SK-N-SH (cell line): Measurements from ENCODE around the gene ADTRP. TPM values are rescaled to one million over a fixed set of nuclear protein-coding genes. Genes with fewer than 3 reads are reported as not detected.
"Not testable (repeated sequence)": the region's sequence is repeated elsewhere in the genome, so short reads cannot be mapped to it uniquely, and the experiment has no call there.

Experiments
- CTCF ChIA-PET: fragments of 300-600, 350-600 bp; formaldehyde crosslinking; extraction: SDS; loops from one replicate; lab custom pipeline; 2021; lab: Yijun Ruan, JAX
- POLR2A ChIA-PET: fragments of 350-600 bp; sonication (Branson Sonifier 250); formaldehyde crosslinking; extraction: SDS; loops from one replicate; lab custom pipeline; 2020; ENCODE audit warnings: antibody characterized with exemption, inconsistent platforms; lab: Yijun Ruan, JAX
- DNase-seq: peaks from one replicate; pipeline ENCODE4 v3.0.0; 2012
- H2AFZ ChIP-seq: fragments of 200-600 bp; sonication (generic); 2 replicates; pipeline ENCODE4 v1.8.1; 2016; ENCODE audit warnings: antibody characterized with exemption, mild to moderate bottlenecking, low read depth
- H3F3A ChIP-seq: fragments of 200-600 bp; sonication (generic); replicated peaks from 2 replicates; pipeline ENCODE3; 2016; ENCODE audit warnings: antibody characterized with exemption, mild to moderate bottlenecking; ENCODE audit not compliant: insufficient read depth
- H3K27ac ChIP-seq, 2 experiments: fragments of 200-500 bp in 1 of 2; fragments of 200-600 bp in 1 of 2; sonication (Bioruptor generic) in 1 of 2; sonication (generic), shearing (Covaris generic) in 1 of 2; 2 replicates each; pipeline versions ENCODE4 v1.5.1 to v1.6.1; 2014 to 2016; ENCODE audit warnings: low read depth in 2 of 2, inconsistent platforms in 1 of 2, low read length in 1 of 2, mild to moderate bottlenecking in 1 of 2, mixed read lengths in 1 of 2
- H3K27me3 ChIP-seq: fragments of 200-600 bp; sonication (generic), shearing (Covaris generic); 2 replicates; pipeline ENCODE4 v1.6.1; 2016; ENCODE audit warnings: mixed run types; ENCODE audit not compliant: insufficient read depth
- H3K36me3 ChIP-seq, 2 experiments: fragments of 200-500 bp in 1 of 2; fragments of 200-600 bp in 1 of 2; sonication (Bioruptor generic) in 1 of 2; sonication (generic) in 1 of 2; replicated peaks in 1 of 2; 2 replicates each; pipeline versions ENCODE3 to v1.5.1; 2014 to 2016; ENCODE audit warnings: low read length in 1 of 2, mild to moderate bottlenecking in 1 of 2; ENCODE audit not compliant: insufficient read depth in 2 of 2, control insufficient read depth in 1 of 2
- H3K4me1 ChIP-seq, 2 experiments: fragments of 200-500 bp in 1 of 2; fragments of 200-600 bp in 1 of 2; sonication (Bioruptor generic) in 1 of 2; sonication (generic), shearing (Covaris generic) in 1 of 2; 2 replicates each; pipeline versions ENCODE4 v1.5.1 to v1.6.1; 2014 to 2016; ENCODE audit warnings: low read depth in 1 of 2, low read length in 1 of 2, mixed run types in 1 of 2; ENCODE audit not compliant: insufficient read depth in 2 of 2, control insufficient read depth in 1 of 2
- H3K4me2 ChIP-seq: fragments of 200-600 bp; sonication (generic), shearing (Covaris generic); 2 replicates; pipeline ENCODE4 v1.6.1; 2017; ENCODE audit warnings: mixed run types
- H3K4me3 ChIP-seq, 2 experiments: fragments of 200-500 bp in 1 of 2; fragments of 200-600 bp in 1 of 2; sonication (Bioruptor generic) in 1 of 2; sonication (generic), shearing (Covaris generic) in 1 of 2; 2 replicates each; pipeline versions ENCODE4 v1.5.1 to v1.8.1; 2014 to 2016; ENCODE audit warnings: low read depth in 2 of 2, inconsistent platforms in 1 of 2, low read length in 1 of 2, mild to moderate bottlenecking in 1 of 2, mixed read lengths in 1 of 2, moderate library complexity in 1 of 2
- H3K79me2 ChIP-seq: fragments of 200-600 bp; sonication (generic); 2 replicates; pipeline ENCODE4 v1.8.1; 2017; ENCODE audit warnings: mild to moderate bottlenecking; ENCODE audit not compliant: insufficient read depth
- H3K9ac ChIP-seq: fragments of 200-600 bp; sonication (generic); 2 replicates; pipeline ENCODE4 v1.6.1; 2017; ENCODE audit warnings: mixed run types
- H3K9me2 ChIP-seq: fragments of 200-600 bp; sonication (generic); 2 replicates; pipeline ENCODE4 v1.6.1; 2017; ENCODE audit warnings: mixed run types
- H3K9me3 ChIP-seq: fragments of 200-600 bp; sonication (generic); 2 replicates; pipeline ENCODE4 v1.6.1; 2017; ENCODE audit warnings: mixed run types, mild to moderate bottlenecking, moderate library complexity
- H4K20me1 ChIP-seq: fragments of 200-600 bp; sonication (generic); 2 replicates; pipeline ENCODE4 v1.6.1; 2017; ENCODE audit warnings: mild to moderate bottlenecking, mixed run types; ENCODE audit not compliant: insufficient read depth
- CTCF ChIP-seq: fragments of 200-600 bp; sonication (generic); IDR thresholded peaks from 2 replicates; pipeline ENCODE4 v1.6.1; 2017; ENCODE audit warnings: antibody characterized with exemption, mild to moderate bottlenecking, moderate library complexity
- EP300 ChIP-seq, 2 experiments: IDR thresholded peaks; 2 replicates each; pipeline versions ENCODE4 v1.4.0 to v1.6.1; 2012; ENCODE audit warnings: borderline replicate concordance in 1 of 2, low read depth in 1 of 2, low read length in 1 of 2
- EZH2phosphoT487 ChIP-seq: fragments of 200-600 bp; sonication (generic); IDR thresholded peaks from 2 replicates; pipeline ENCODE4 v1.6.1; 2017; ENCODE audit warnings: low read depth, mixed run types, mild to moderate bottlenecking, antibody characterized with exemption, moderate library complexity, borderline replicate concordance
- FOXJ3 ChIP-seq: sonication (generic); formaldehyde crosslinking; IDR thresholded peaks from 2 replicates; pipeline ENCODE4 v1.5.1; 2020; ENCODE audit warnings: mild to moderate bottlenecking, missing genetic modification reagents
- GABPA ChIP-seq: IDR thresholded peaks from 2 replicates; pipeline ENCODE4 v1.4.0; 2012; ENCODE audit warnings: low read depth, mild to moderate bottlenecking
- GATA2 ChIP-seq: sonication (generic); formaldehyde crosslinking; IDR thresholded peaks from 2 replicates; pipeline ENCODE4 v1.5.0; 2020; ENCODE audit warnings: mild to moderate bottlenecking, missing genetic modification reagents
- IRF3 ChIP-seq: fragments of 150-350 bp; IDR thresholded peaks from 2 replicates; pipeline ENCODE4 v1.6.1; 2016; ENCODE audit warnings: mild to moderate bottlenecking, low read depth, low read length
- JUND ChIP-seq: IDR thresholded peaks from 2 replicates; pipeline ENCODE4 v1.4.0; 2012
- POLR2AphosphoS5 ChIP-seq: IDR thresholded peaks from 2 replicates; pipeline ENCODE4 v1.6.1; 2012; ENCODE audit warnings: low read depth, low read length
- RXRA ChIP-seq: IDR thresholded peaks from 2 replicates; pipeline ENCODE4 v1.4.0; 2012; ENCODE audit warnings: low read depth, mild to moderate bottlenecking, borderline replicate concordance
- SIN3A ChIP-seq: IDR thresholded peaks from 2 replicates; pipeline ENCODE4 v1.6.1; 2012; ENCODE audit warnings: low read depth, mild to moderate bottlenecking, low read length, moderate library complexity, borderline replicate concordance
- SMC3 ChIP-seq: IDR thresholded peaks from 2 replicates; pipeline ENCODE4 v1.6.1; 2012; ENCODE audit warnings: low read depth, low read length, improper control_type of control experiment
- TAF1 ChIP-seq: IDR thresholded peaks from 2 replicates; pipeline ENCODE4 v1.6.1; 2012; ENCODE audit warnings: low read depth, mild to moderate bottlenecking, low read length, moderate library complexity, borderline replicate concordance
- TCF12 ChIP-seq: IDR thresholded peaks from 2 replicates; pipeline ENCODE4 v1.4.0; 2012
- TEAD4 ChIP-seq: IDR thresholded peaks from 2 replicates; pipeline ENCODE4 v1.4.0; 2012; ENCODE audit warnings: mild to moderate bottlenecking, borderline replicate concordance; ENCODE audit not compliant: insufficient read depth
- YY1 ChIP-seq: IDR thresholded peaks from 2 replicates; pipeline ENCODE4 v1.4.0; 2012; ENCODE audit warnings: low read depth, mild to moderate bottlenecking
- WGBS: methylation state at CpG from one replicate; pipeline ENCODE4 v1.1.6; 2017; ENCODE audit warnings: low lambda C conversion rate; 5-methylcytosine and 5-hydroxymethylcytosine counted together
- polyA plus RNA-seq, 3 experiments: library from polyadenylated mRNA; depleted of rRNA; stranded (reverse); fragments of >200 nt; gene quantifications; 2 replicates each; pipeline ENCODE4 v1.2.3, GENCODE V29; 2012
- TF ChIP-seq, protein P1 (sequence below): IDR thresholded peaks from 2 replicates; pipeline ENCODE4 v1.4.0; 2012; ENCODE audit warnings: low read depth, borderline replicate concordance

ADTRP gene
- polyA plus RNA-seq, 1 of the 3 experiments (the other 2 are of a cell fraction): 0.84 TPM

DNA sequence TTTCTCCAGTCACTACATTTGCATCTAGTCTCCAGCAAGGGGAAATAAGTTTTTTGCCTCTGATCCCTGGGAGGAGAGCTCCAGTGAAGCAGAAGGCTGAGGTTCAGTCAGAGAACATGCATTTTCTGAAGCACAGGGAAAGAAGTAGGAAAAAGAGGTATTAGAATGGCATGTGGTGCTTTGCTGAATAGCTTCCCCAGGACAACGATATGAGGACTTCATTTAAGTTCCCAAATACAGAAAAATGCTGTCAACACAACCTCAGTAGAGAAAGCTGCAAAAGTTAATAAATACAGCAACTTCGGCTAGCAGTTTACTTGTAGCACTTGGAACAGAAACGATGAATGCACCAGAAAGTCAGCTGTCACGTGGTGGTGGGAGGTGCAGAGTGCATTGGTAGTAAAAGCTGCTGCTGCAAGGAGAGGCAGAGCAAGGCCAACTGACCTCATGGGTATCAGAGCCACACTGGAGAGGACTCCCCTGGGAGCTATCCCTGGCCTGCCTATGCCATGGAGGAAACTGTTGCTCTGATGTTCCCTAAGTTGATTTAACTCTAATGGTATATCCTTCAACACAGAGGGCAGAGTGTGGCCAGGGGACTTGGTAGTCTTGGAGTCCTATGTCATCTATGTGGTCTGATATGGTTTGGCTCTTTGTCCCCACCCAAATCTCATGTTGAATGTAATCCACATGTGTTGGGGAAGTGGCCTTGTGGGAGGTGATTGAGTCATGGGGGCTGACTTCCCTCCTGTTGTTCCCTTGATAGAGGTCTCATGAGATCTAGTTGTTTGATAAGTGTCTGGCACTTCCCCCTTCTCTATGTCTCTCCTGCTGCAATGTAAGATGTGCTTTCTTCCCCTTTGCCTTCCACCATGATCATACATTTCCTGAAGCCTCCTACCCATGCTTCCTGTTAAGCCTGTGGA, 85.9 kb downstream of the ADTRP start:
- H3K36me3 ChIP-seq: no peaks in the 10 kb centered on the region
- H3K27me3 ChIP-seq: no peaks in the 10 kb centered on the region
- CTCF ChIA-PET: interaction anchor here (1.0 to 2.6 kb wide), 5 partner anchors 37 to 912 kb away, joined by 3 to 11 read pairs (median 5); no protein-coding TSS in a partner anchor
- H2AFZ ChIP-seq: no peak overlapping the region
- no peaks in the 10 kb centered on the region for H3F3A ChIP-seq
- no peak overlapping the region for H3K4me3 ChIP-seq
- TF ChIP-seq EP300 (IDR thresholded peaks at IDR 0.05; ENCODE audit: borderline replicate concordance in 1 of 2, low read depth in 1 of 2, low read length in 1 of 2) (no peak), CTCF (no peak), SMC3 (no peak), TCF12 (no peak), GABPA (no peak), RXRA (no peak), POLR2AphosphoS5 (no peak), FOXJ3 (CRISPR knock-in tag) (no peak), IRF3 (no peak), YY1 (no peak), GATA2 (CRISPR knock-in tag) (no peak)
- no peaks in the 10 kb centered on the region for H3K4me1 ChIP-seq
- no peak overlapping the region for H3K9ac ChIP-seq
- no peak overlapping the region for H3K4me2 ChIP-seq
- H4K20me1 ChIP-seq: no peaks in the 10 kb centered on the region
- POLR2A ChIA-PET: no interaction called here
- DNase-seq: no peak
- no peak overlapping the region for H3K27ac ChIP-seq
- H3K9me3 ChIP-seq: no peaks in the 10 kb centered on the region
- no peaks in the 10 kb centered on the region for H3K9me2 ChIP-seq
- WGBS: 42% methylated on average over 4 of the region's 4 CpGs
- H3K79me2 ChIP-seq: no peaks in the 10 kb centered on the region

GRCh38 chr6:11689847-11690246, 88.8 kb downstream of the ADTRP start:
- no peaks in the 10 kb centered on the region for H4K20me1 ChIP-seq
- WGBS: 80% methylated on average over 3 of the region's 3 CpGs
- ChIA-PET CTCF (interaction anchor here (4.7 kb wide), 1 partner anchor 10 kb away, joined by 16 read pairs; no protein-coding TSS in a partner anchor), POLR2A (no interaction called here)
- no peaks in the 10 kb centered on the region for H3K9me3 ChIP-seq
- H3F3A ChIP-seq: peaks cover 11% of the 10 kb centered on the region
- no peaks in the 10 kb centered on the region for H3K79me2 ChIP-seq
- no peak overlapping the region for H3K9ac ChIP-seq
- no peaks in the 10 kb centered on the region for H3K9me2 ChIP-seq
- H3K27me3 ChIP-seq: no peaks in the 10 kb centered on the region
- H3K4me1 ChIP-seq: peaks cover 0 to 9% of the 10 kb centered on the region in 2 experiments; a peak in 1 of 4 replicates
- H3K4me2 ChIP-seq: no peak overlapping the region
- no peak overlapping the region for H2AFZ ChIP-seq
- H3K36me3 ChIP-seq: no peaks in the 10 kb centered on the region
- TF ChIP-seq, protein P1, sequence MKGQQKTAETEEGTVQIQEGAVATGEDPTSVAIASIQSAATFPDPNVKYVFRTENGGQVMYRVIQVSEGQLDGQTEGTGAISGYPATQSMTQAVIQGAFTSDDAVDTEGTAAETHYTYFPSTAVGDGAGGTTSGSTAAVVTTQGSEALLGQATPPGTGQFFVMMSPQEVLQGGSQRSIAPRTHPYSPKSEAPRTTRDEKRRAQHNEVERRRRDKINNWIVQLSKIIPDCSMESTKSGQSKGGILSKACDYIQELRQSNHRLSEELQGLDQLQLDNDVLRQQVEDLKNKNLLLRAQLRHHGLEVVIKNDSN: no peak
- TF ChIP-seq EZH2phosphoT487 (no peak), TEAD4 (no peak), SIN3A (no peak), JUND (no peak), TAF1 (no peak), YY1 (no peak)
- TF ChIP-seq, all 33 proteins: peak for 0
- H3K27ac ChIP-seq: no peak overlapping the region
- no peak overlapping the region for H3K4me3 ChIP-seq
- no peak for DNase-seq

DNA sequence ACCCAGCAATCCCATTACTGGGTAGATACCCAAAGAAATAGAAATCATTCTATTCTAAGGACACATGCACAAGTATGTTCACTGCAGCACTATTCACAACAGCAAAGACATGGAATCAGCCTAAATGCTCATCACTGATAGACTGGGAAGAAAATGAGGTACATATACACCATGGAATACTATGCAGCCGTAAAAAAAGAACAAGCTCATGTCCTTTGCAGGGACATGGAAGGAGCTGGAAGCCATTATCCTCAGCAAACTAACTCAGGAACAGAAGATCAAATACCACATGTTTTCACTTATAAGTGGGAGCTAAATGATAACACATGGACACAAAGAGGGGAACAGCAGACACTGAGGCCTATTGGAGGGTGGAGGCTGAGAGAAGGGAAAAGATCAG, 89.2 kb downstream of the ADTRP start:
- H3K4me2 ChIP-seq, H3K4me1 ChIP-seq, H3K27me3 ChIP-seq, H4K20me1 ChIP-seq, H3K9ac ChIP-seq, H3K9me3 ChIP-seq, H2AFZ ChIP-seq, POLR2A ChIA-PET, H3K4me3 ChIP-seq, DNase-seq, H3K9me2 ChIP-seq, H3K36me3 ChIP-seq, H3K27ac ChIP-seq, H3K79me2 ChIP-seq: not testable (repeated sequence)
- 74% methylated on average over 1 of the region's 1 CpG for WGBS
- H3F3A ChIP-seq: peaks cover 11% of the 10 kb centered on the region
- CTCF ChIA-PET: interaction anchor here (1.2 to 4.7 kb wide), 2 partner anchors 10 to 33 kb away, joined by 5 to 16 read pairs; no protein-coding TSS in a partner anchor
